Measurements from ENCODE around the gene S100A11. TPM values are rescaled to one million over a fixed set of nuclear protein-coding genes. Genes with fewer than 3 reads are reported as not detected.
A peak's percentile ranks its signal among the peaks of the same experiment; 100 is the strongest.

Gene S100A11
- total RNA-seq, 1 experiment from 2014 or later = 1,562 TPM

DNA sequence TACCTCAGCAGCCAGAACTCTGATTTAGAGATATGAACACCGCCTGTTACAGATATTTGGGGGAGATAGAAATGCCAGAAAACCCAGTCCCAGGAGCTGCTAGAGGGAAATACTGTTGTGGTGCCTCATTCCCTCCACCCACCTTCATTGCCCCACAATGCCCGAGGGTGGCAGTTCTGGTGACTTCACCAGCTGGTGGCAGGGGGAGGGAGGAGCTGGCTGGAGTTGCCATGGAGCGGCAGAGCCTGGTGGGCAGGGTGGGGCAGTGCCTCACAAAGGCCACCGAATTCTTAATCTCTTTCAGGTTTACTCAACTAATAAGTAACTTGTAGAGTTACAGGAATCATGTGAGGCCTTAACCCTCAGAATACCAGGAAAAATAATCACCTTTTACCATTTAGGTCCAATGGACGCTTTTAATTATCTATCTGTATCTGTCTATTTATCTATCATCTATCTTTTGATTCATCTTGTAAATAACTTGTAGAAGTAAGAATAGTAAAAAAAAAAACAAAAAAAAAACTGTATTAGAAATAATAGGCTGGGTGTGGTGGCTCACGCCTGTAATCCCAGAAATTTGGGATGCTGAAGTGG lies 11.7 kb upstream of the S100A11 start:
- BruUV-seq (replicated peaks) = TSS peak; percentile 91
- ChIA-PET POLR2A (interaction anchor here (0.6 to 12.7 kb wide), 35 partner anchors 11 to 402 kb away, joined by 3 to 622 read pairs (median 6); partner anchors contain the start of genes S100A10, S100A11 and THEM4), CTCF (interaction anchor here (0.6 to 19.4 kb wide), 15 partner anchors 9 to 1595 kb away, joined by 3 to 517 read pairs (median 4); partner anchors contain the start of gene S100A11)
- H3K9me3 Mint-ChIP-seq (ENCODE audit: unreplicated experiment) = no peaks in the 10 kb centered on the region
- no peaks in the 10 kb centered on the region for H3K27me3 Mint-ChIP-seq (ENCODE audit: insufficient read depth, unreplicated experiment)
- H3K4me1 Mint-ChIP-seq (ENCODE audit: insufficient read depth, unreplicated experiment) = peaks cover 56% of the 10 kb centered on the region
- peak overlapping the region; percentile 98 for H3K27ac Mint-ChIP-seq (ENCODE audit: low read depth, unreplicated experiment)
- peak overlapping the region; percentile 62 for H3K4me3 Mint-ChIP-seq (ENCODE audit: unreplicated experiment)
- H3K36me3 Mint-ChIP-seq (ENCODE audit: insufficient read depth, unreplicated experiment) = peaks cover 7% of the 10 kb centered on the region
- intact Hi-C loops (cut with micrococcal nuclease) = loop anchor here (1.0 to 5.0 kb wide), 3 partner anchors 12 to 56 kb away; partner anchors contain the start of gene S100A10
- TF ChIP-seq, protein P1, sequence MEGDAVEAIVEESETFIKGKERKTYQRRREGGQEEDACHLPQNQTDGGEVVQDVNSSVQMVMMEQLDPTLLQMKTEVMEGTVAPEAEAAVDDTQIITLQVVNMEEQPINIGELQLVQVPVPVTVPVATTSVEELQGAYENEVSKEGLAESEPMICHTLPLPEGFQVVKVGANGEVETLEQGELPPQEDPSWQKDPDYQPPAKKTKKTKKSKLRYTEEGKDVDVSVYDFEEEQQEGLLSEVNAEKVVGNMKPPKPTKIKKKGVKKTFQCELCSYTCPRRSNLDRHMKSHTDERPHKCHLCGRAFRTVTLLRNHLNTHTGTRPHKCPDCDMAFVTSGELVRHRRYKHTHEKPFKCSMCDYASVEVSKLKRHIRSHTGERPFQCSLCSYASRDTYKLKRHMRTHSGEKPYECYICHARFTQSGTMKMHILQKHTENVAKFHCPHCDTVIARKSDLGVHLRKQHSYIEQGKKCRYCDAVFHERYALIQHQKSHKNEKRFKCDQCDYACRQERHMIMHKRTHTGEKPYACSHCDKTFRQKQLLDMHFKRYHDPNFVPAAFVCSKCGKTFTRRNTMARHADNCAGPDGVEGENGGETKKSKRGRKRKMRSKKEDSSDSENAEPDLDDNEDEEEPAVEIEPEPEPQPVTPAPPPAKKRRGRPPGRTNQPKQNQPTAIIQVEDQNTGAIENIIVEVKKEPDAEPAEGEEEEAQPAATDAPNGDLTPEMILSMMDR (IDR thresholded peaks at IDR 0.05; ENCODE audit: unreplicated experiment) = no peak
- peak; percentile 97 for DNase-seq (ENCODE audit: unreplicated experiment)

DNA sequence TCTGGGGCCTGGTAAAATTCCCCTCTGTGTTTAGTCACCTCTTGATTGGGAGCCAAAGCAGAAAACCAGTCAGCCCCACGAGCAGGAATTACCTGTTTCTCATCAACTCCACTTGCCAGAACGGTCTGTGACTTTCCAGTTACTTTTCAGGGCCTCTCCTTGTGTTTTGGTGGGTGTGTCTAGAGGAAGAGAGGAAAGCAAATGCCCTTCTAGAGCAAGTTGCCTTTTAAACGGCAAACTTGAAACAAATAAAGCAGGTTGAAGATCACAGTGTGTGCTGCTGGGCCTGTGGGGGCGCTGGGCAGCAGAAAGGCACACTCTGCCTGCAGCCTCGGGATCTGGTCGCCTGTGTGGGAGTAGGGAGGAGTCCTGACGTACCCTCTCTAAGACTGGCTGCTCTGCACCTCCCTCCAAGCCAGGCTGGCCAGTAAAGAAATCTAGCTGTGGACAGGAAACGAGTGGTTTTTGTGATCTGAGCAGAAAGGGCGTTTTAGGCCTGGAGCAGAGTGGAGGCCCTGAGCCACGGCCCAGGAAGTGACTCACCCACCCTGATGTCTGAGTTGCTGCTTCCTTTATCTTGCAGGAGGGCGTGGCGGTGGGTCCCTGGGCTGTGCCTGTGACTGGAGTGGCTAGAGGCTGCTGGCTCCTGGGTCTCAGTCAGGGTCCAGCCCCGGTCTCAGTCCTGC lies 11.1 kb upstream of the S100A11 start:
- TF ChIP-seq, protein P1 (IDR thresholded peaks at IDR 0.05; ENCODE audit: unreplicated experiment) = peak; percentile 58

DNA sequence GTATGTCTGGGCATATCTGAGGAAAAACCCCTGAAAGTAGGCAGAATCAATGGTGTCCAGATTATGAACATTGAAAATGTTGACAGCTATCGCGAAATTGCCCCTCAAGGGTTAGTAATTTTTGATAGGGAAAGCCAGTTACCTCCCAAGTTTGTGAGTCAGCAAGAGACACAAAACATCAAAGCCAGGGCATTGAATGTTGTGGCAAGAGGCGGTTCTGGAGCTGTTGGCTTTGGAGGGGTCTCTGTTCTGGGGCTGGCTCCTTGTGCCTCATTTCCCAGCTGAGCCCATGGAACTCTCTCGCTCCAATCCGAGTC lies 10.6 kb upstream of the S100A11 start:
- DNase-seq (ENCODE audit: unreplicated experiment) = no peak
- BruUV-seq (replicated peaks) = TSS peak; percentile 88
- H3K4me1 Mint-ChIP-seq (ENCODE audit: insufficient read depth, unreplicated experiment) = peaks cover 51% of the 10 kb centered on the region
- peak overlapping the region; percentile 62 for H3K4me3 Mint-ChIP-seq (ENCODE audit: unreplicated experiment)
- TF ChIP-seq, protein P1 (IDR thresholded peaks at IDR 0.05; ENCODE audit: unreplicated experiment) = no peak
- ChIA-PET POLR2A (interaction anchor here (0.6 to 12.7 kb wide), 27 partner anchors 13 to 1765 kb away, joined by 3 to 622 read pairs (median 6); partner anchors contain the start of genes CIART, S100A10, S100A11 and THEM4), CTCF (interaction anchor here (0.7 to 19.4 kb wide), 12 partner anchors 7 to 413 kb away, joined by 3 to 517 read pairs (median 5); partner anchors contain the start of gene S100A11)
- peak overlapping the region; percentile 98 for H3K27ac Mint-ChIP-seq (ENCODE audit: low read depth, unreplicated experiment)
- H3K9me3 Mint-ChIP-seq (ENCODE audit: unreplicated experiment) = no peaks in the 10 kb centered on the region
- H3K36me3 Mint-ChIP-seq (ENCODE audit: insufficient read depth, unreplicated experiment) = peaks cover 7% of the 10 kb centered on the region
- intact Hi-C loops (cut with micrococcal nuclease) = loop anchor here (5.0 kb wide), 1 partner anchor 55 kb away; the partner anchor contains the start of gene S100A10
- H3K27me3 Mint-ChIP-seq (ENCODE audit: insufficient read depth, unreplicated experiment) = no peaks in the 10 kb centered on the region

More for the DNA sequence above, 11.1 kb upstream of the S100A11 start:
- Mint-ChIP-seq H3K27me3 (ENCODE audit: insufficient read depth, unreplicated experiment) (no peaks in the 10 kb centered on the region), H3K9me3 (ENCODE audit: unreplicated experiment) (no peaks in the 10 kb centered on the region), H3K36me3 (ENCODE audit: insufficient read depth, unreplicated experiment) (peaks cover 7% of the 10 kb centered on the region), H3K27ac (ENCODE audit: low read depth, unreplicated experiment) (peak overlapping the region; percentile 98), H3K4me3 (ENCODE audit: unreplicated experiment) (peak overlapping the region; percentile 62), H3K4me1 (ENCODE audit: insufficient read depth, unreplicated experiment) (peaks cover 56% of the 10 kb centered on the region)
- CTCF ChIA-PET = interaction anchor here (0.7 to 19.4 kb wide), 12 partner anchors 8 to 1596 kb away, joined by 3 to 517 read pairs (median 5); partner anchors contain the start of gene S100A11
- POLR2A ChIA-PET = interaction anchor here (0.6 to 12.7 kb wide), 37 partner anchors 12 to 403 kb away, joined by 3 to 622 read pairs (median 5); partner anchors contain the start of genes S100A10, S100A11 and THEM4
- intact Hi-C loops (cut with micrococcal nuclease) = loop anchor here (1.0 to 5.0 kb wide), 3 partner anchors 12 to 56 kb away; partner anchors contain the start of gene S100A10
- no TSS peak for BruUV-seq (replicated peaks)
- peak; percentile 100 for DNase-seq (ENCODE audit: unreplicated experiment)

DNA sequence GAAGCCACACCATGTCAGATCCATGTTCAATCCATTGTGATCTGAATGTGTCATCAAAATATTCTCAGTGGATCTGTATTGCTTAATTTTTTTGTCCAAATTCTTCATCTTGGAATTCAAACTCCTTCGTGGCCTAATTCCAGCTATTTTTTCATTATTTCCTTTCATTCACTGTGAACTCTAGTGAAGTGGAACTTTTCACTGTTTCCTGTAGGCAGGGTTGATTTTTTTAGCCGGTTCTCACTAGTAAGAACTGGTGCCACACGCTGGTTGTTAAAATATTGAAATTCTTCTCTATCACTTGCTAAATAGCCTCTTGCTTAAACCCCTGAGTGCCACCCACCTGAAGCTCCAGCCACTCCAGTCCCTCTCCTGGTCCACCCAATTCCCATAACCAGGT lies 7.6 kb upstream of the S100A11 start:
- H3K27me3 Mint-ChIP-seq (ENCODE audit: insufficient read depth, unreplicated experiment) = no peaks in the 10 kb centered on the region
- peaks cover under 1% of the 10 kb centered on the region for H3K36me3 Mint-ChIP-seq (ENCODE audit: insufficient read depth, unreplicated experiment)
- BruUV-seq (replicated peaks) = no TSS peak
- no peak overlapping the region for H3K27ac Mint-ChIP-seq (ENCODE audit: low read depth, unreplicated experiment)
- H3K4me3 Mint-ChIP-seq (ENCODE audit: unreplicated experiment) = no peak overlapping the region
- H3K9me3 Mint-ChIP-seq (ENCODE audit: unreplicated experiment) = no peaks in the 10 kb centered on the region
- H3K4me1 Mint-ChIP-seq (ENCODE audit: insufficient read depth, unreplicated experiment) = peaks cover 23% of the 10 kb centered on the region
- DNase-seq (ENCODE audit: unreplicated experiment) = no peak
- POLR2A ChIA-PET = interaction anchor here (0.8 to 12.7 kb wide), 3 partner anchors 10 to 73 kb away, joined by 3 to 622 read pairs (median 64); partner anchors contain the start of gene S100A11
- intact Hi-C loops (cut with micrococcal nuclease) = no loop called here
- TF ChIP-seq, protein P1 (IDR thresholded peaks at IDR 0.05; ENCODE audit: unreplicated experiment) = no peak
- CTCF ChIA-PET = interaction anchor here (1.0 to 19.4 kb wide), 4 partner anchors 9 to 418 kb away, joined by 4 to 517 read pairs (median 44); partner anchors contain the start of gene S100A11
